Neural cell (in vitro differentiated cells): ENCODE results near the gene CRY2. TPM values are rescaled to one million over a fixed set of nuclear protein-coding genes. Genes with fewer than 3 reads are reported as not detected.

ENCODE experiments used
- H2AFZ ChIP-seq: fragments of 200-600, 300-800 bp; sonication (generic), shearing (Covaris generic); 2 replicates; pipeline ENCODE4 v1.6.0; 2014; ENCODE audit warnings: low read depth, mild to moderate bottlenecking, antibody characterized with exemption, low read length, moderate library complexity
- H3F3A ChIP-seq: fragments of 200-600 bp; shearing (Covaris generic); 2 replicates; pipeline ENCODE4 v1.6.1; 2016; ENCODE audit warnings: mild to moderate bottlenecking, moderate library complexity, mixed read lengths, antibody characterized with exemption, low read length; ENCODE audit not compliant: insufficient read depth, poor library complexity, severe bottlenecking
- H3K27ac ChIP-seq: fragments of 200-600, 300-800 bp; sonication (generic), shearing (Covaris generic); 2 replicates; pipeline ENCODE4 v1.5.1; 2014; ENCODE audit warnings: mild to moderate bottlenecking, low read length, moderate library complexity
- H3K27me3 ChIP-seq: fragments of 300-800, 200-600 bp; sonication (generic), shearing (Covaris generic); 2 replicates; pipeline ENCODE4 v1.6.0; 2014; ENCODE audit warnings: mild to moderate bottlenecking, low read depth, low read length, moderate library complexity; ENCODE audit not compliant: insufficient read depth
- H3K36me3 ChIP-seq: fragments of 300-800, 200-600 bp; sonication (generic), shearing (Covaris generic); 2 replicates; pipeline ENCODE4 v1.5.1; 2014; ENCODE audit warnings: mild to moderate bottlenecking, antibody characterized with exemption, low read length, moderate library complexity; ENCODE audit not compliant: insufficient read depth
- H3K4me2 ChIP-seq: fragments of 300-800, 200-600 bp; sonication (generic), shearing (Covaris generic); 2 replicates; pipeline ENCODE4 v1.6.0; 2014; ENCODE audit warnings: mild to moderate bottlenecking, low read length
- H3K4me3 ChIP-seq: fragments of 300-800, 200-600 bp; sonication (generic), shearing (Covaris generic); 2 replicates; pipeline ENCODE4 v1.5.1; 2014; ENCODE audit warnings: mild to moderate bottlenecking, low read length, moderate library complexity
- H3K79me2 ChIP-seq: fragments of 200-600 bp; shearing (Covaris generic); replicated peaks from 2 replicates; pipeline ENCODE4 v1.6.0; 2014; ENCODE audit warnings: mild to moderate bottlenecking, low read length, moderate library complexity; ENCODE audit not compliant: insufficient read depth
- H3K9ac ChIP-seq: fragments of 300-800, 200-600 bp; sonication (generic), shearing (Covaris generic); 2 replicates; pipeline ENCODE4 v1.6.1; 2016; ENCODE audit warnings: mild to moderate bottlenecking, low read length, mixed read lengths
- H3K9me2 ChIP-seq: fragments of 200-600 bp; shearing (Covaris generic); 2 replicates; pipeline ENCODE4 v1.6.1; 2016; ENCODE audit warnings: mild to moderate bottlenecking, low read length, mixed read lengths; ENCODE audit not compliant: insufficient read depth
- H3K9me3 ChIP-seq: fragments of 200-600, 300-800 bp; sonication (generic), shearing (Covaris generic); 2 replicates; pipeline ENCODE4 v1.6.1; 2016; ENCODE audit warnings: mild to moderate bottlenecking, mixed run types, low read length, moderate library complexity, mixed read lengths
- H4K20me1 ChIP-seq: fragments of 200-600 bp; shearing (Covaris generic); 2 replicates; pipeline ENCODE4 v1.6.1; 2016; ENCODE audit warnings: mild to moderate bottlenecking, mixed run types; ENCODE audit not compliant: insufficient read depth
- CTCF ChIP-seq: fragments of 450-650 bp; IDR thresholded peaks from 2 replicates; pipeline ENCODE4 v1.5.1; 2014; ENCODE audit warnings: antibody characterized with exemption, mild to moderate bottlenecking, moderate library complexity; ENCODE audit not compliant: poor library complexity, severe bottlenecking
- EP300 ChIP-seq: fragments of 450-650 bp; conservative IDR thresholded peaks from 2 replicates; pipeline ENCODE4 v1.6.1; 2014; ENCODE audit warnings: antibody characterized with exemption, mild to moderate bottlenecking, moderate library complexity; ENCODE audit not compliant: poor library complexity, severe bottlenecking
- EZH2 ChIP-seq: fragments of 200-600, 300-800 bp; shearing (Covaris generic), sonication (generic); IDR thresholded peaks from 2 replicates; pipeline ENCODE4 v1.6.1; 2014; ENCODE audit warnings: antibody characterized with exemption, low read length, borderline replicate concordance, mild to moderate bottlenecking; ENCODE audit not compliant: insufficient read depth, poor library complexity, severe bottlenecking
- MXI1 ChIP-seq: fragments of 450-650 bp; conservative IDR thresholded peaks from 2 replicates; pipeline ENCODE4 v1.6.1; 2014; ENCODE audit warnings: antibody characterized with exemption, mild to moderate bottlenecking; ENCODE audit not compliant: poor library complexity, severe bottlenecking
- POLR2AphosphoS5 ChIP-seq: IDR thresholded peaks from 2 replicates; pipeline ENCODE4 v1.6.1; 2012
- RAD21 ChIP-seq: fragments of 450-650 bp; conservative IDR thresholded peaks from 2 replicates; pipeline ENCODE4 v1.6.1; 2014; ENCODE audit warnings: antibody characterized with exemption, mild to moderate bottlenecking, moderate library complexity
- REST ChIP-seq: IDR thresholded peaks from 2 replicates; pipeline ENCODE4 v1.6.1; 2012; ENCODE audit warnings: borderline replicate concordance
- SMC3 ChIP-seq: fragments of 450-650 bp; conservative IDR thresholded peaks from 2 replicates; pipeline ENCODE4 v1.6.1; 2014; ENCODE audit warnings: antibody characterized with exemption, mild to moderate bottlenecking, moderate library complexity; ENCODE audit not compliant: poor library complexity
- TAF1 ChIP-seq: IDR thresholded peaks from 2 replicates; pipeline ENCODE4 v1.6.1; 2012; ENCODE audit warnings: low read depth
- polyA plus RNA-seq: library from polyadenylated mRNA; depleted of rRNA; stranded (reverse); fragments of >200 nt; gene quantifications from 2 replicates; pipeline ENCODE4 v1.2.3, GENCODE V29; 2014

The CRY2 gene
- polyA plus RNA-seq, 1 donor from 2014 or later = 27.8 TPM

- H3K36me3 ChIP-seq = peaks cover 7% of the 10 kb centered on the region
- no peak overlapping the region for H3K4me2 ChIP-seq
- peaks cover under 1% of the 10 kb centered on the region for H3K27me3 ChIP-seq
- H3F3A ChIP-seq = no peaks in the 10 kb centered on the region
- TF ChIP-seq REST (no peak), MXI1 (no peak), CTCF (no peak), EP300 (no peak), TAF1 (no peak), RAD21 (no peak), SMC3 (no peak), EZH2 (no peak), POLR2AphosphoS5 (no peak)
- H3K9me3 ChIP-seq = no peaks in the 10 kb centered on the region
- H4K20me1 ChIP-seq = no peaks in the 10 kb centered on the region
- no peaks in the 10 kb centered on the region for H3K9me2 ChIP-seq
- H3K79me2 ChIP-seq = peaks cover 14% of the 10 kb centered on the region
- H3K4me3 ChIP-seq = peak overlapping the region; percentile 73
- no peak overlapping the region for H2AFZ ChIP-seq
- H3K9ac ChIP-seq = no peak overlapping the region
- no peak overlapping the region for H3K27ac ChIP-seq
Observed at GRCh38 chr11:45809456-45810395, 37.5 kb upstream of the CRY2 start.

GRCh38 chr11:45810431-45811108 lies 36.7 kb upstream of the CRY2 start:
- Histone ChIP-seq H3K9ac (no peak overlapping the region), H2AFZ (no peak overlapping the region), H3K9me2 (no peaks in the 10 kb centered on the region), H3K27ac (no peak overlapping the region), H4K20me1 (no peaks in the 10 kb centered on the region), H3K9me3 (no peaks in the 10 kb centered on the region), H3K4me3 (no peak overlapping the region), H3K36me3 (peaks cover 7% of the 10 kb centered on the region), H3K79me2 (peaks cover 11% of the 10 kb centered on the region), H3K27me3 (no peaks in the 10 kb centered on the region), H3F3A (no peaks in the 10 kb centered on the region), H3K4me2 (no peak overlapping the region)
- TF ChIP-seq EZH2 = no peak
